Esophagus squamous epithelium (tissue), 4 donors: Measurements from ENCODE around the gene USP11.

Experiments
- POLR2A ChIP-seq, 4 donors: fragments of 450-650 bp; IDR thresholded peaks; one replicate each; pipeline ENCODE4 v1.6.1; 2017; ENCODE audit warnings: antibody characterized with exemption in 4 of 4, mild to moderate bottlenecking in 4 of 4, moderate library complexity in 3 of 4
- TF ChIP-seq, protein P1 (sequence below), 6 experiments: fragments of 450-650 bp in 4 of 6; fragments of 200-600 bp in 2 of 6; sonication (generic) in 2 of 6; IDR thresholded peaks; one replicate each; pipeline ENCODE4 v1.5.1; 2016 to 2019; ENCODE audit warnings: antibody characterized with exemption in 6 of 6, mild to moderate bottlenecking in 4 of 6, moderate library complexity in 4 of 6

GRCh38 chrX:47223476-47224250 is 9.1 kb upstream of the USP11 start:
- TF ChIP-seq, protein P1, sequence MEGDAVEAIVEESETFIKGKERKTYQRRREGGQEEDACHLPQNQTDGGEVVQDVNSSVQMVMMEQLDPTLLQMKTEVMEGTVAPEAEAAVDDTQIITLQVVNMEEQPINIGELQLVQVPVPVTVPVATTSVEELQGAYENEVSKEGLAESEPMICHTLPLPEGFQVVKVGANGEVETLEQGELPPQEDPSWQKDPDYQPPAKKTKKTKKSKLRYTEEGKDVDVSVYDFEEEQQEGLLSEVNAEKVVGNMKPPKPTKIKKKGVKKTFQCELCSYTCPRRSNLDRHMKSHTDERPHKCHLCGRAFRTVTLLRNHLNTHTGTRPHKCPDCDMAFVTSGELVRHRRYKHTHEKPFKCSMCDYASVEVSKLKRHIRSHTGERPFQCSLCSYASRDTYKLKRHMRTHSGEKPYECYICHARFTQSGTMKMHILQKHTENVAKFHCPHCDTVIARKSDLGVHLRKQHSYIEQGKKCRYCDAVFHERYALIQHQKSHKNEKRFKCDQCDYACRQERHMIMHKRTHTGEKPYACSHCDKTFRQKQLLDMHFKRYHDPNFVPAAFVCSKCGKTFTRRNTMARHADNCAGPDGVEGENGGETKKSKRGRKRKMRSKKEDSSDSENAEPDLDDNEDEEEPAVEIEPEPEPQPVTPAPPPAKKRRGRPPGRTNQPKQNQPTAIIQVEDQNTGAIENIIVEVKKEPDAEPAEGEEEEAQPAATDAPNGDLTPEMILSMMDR (IDR thresholded peaks at IDR 0.05): no peak
- TF ChIP-seq POLR2A (IDR thresholded peaks at IDR 0.05): no peak
